Left cardiac atrium (tissue), 4 donors: ENCODE results near the gene ZNF532. TPM values are rescaled to one million over a fixed set of nuclear protein-coding genes. Genes with fewer than 3 reads are reported as not detected.

Experiments
- ATAC-seq, 2 donors: fragments of 200-7000 bp; cut with Tn5 transposase; one replicate each; pipeline ENCODE4 v1.9.1; 2020; ENCODE audit warnings: mild to moderate bottlenecking in 2 of 2, moderate library complexity in 2 of 2
- DNase-seq: peaks from one replicate; pipeline ENCODE4 v3.0.0-alpha.2; 2020
- intact Hi-C, 2 donors: fragments of 100-400 bp; cut with DNase I; formaldehyde crosslinking; loops; one replicate each; pipeline versions ENCODE4 v1.14.1 to v1.15.1; 2022 to 2023
- total RNA-seq, 2 donors: library from RNA; stranded (reverse); fragmentation: NEBNext Ultra II Directional; extraction: Animal tissue kit (Norgen Biotek cat#: 25700); gene quantifications; one replicate each; pipeline ENCODE4 v1.2.1, GENCODE V29; 2021
- donor health status: DM: no; HTN: yes; CAD: no.
- donor health status: DM: no; HTN: yes; CAD: no; lungs with severe emphysema.
- donor health status: DM: yes; HTN: yes; CAD: no.
- donor health status: Dilated cardiomyopathy.

Gene ZNF532
- total RNA-seq, 2 donors from 2014 or later, result 56.8 to 57.9 TPM

- ATAC-seq (no peak), DNase-seq (no peak)
- intact Hi-C loops, result loop anchor here (5.0 to 10.0 kb wide), 3 partner anchors 129 to 197 kb away; no protein-coding TSS in a partner anchor
Measured at GRCh38 chr18:58865701-58866065, 1.0 kb downstream of the ZNF532 start.

DNA sequence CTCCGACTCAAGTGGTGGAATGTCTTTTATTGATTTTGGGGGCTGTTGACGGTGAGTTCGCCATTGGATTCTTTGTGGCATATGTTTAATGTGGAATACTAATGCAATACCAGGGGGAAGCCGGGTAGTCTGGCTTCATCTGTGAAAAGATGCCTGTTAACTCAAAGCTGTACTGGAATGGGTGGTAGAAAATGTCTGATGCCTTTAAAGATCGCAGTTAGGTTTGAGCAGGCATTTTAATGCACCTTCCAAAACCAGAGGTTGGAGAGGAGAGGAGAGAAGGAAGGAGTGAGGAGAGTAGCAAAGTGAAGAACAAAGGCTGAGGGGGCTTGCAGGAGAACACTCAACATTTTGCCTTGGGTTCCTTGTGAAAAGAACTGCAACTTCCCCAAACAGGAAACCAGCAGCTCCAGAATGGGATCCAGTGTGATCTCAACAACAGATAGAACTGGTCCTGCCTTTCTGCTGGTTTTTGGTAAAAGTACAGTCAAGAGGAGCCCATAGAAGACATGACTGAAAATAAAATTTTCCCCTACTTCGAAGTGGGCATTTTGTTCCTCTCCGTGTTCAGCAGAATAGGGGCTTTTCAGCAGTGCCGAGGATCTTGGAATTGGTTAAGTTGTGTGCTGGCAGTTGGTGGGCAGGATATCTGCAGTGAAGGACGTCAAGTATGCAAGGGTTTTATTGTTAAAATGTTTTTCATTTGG is 1.5 kb downstream of the ZNF532 start:
- DNase-seq, result no peak
- no peak for ATAC-seq
- intact Hi-C loops, result loop anchor here (5.0 to 10.0 kb wide), 3 partner anchors 129 to 196 kb away; no protein-coding TSS in a partner anchor

GRCh38 chr18:58866773-58867150 is 2.1 kb downstream of the ZNF532 start:
- ATAC-seq (no peak), DNase-seq (no peak)
- intact Hi-C loops, result loop anchor here (5.0 to 10.0 kb wide), 3 partner anchors 128 to 196 kb away; no protein-coding TSS in a partner anchor

- ATAC-seq (peak in 1 of 2 donors; percentile 2), DNase-seq (no peak)
- intact Hi-C loops, result loop anchor here (5.0 to 10.0 kb wide), 3 partner anchors 127 to 195 kb away; no protein-coding TSS in a partner anchor
Measured at GRCh38 chr18:58867281-58867961, 2.7 kb downstream of the ZNF532 start.

DNA sequence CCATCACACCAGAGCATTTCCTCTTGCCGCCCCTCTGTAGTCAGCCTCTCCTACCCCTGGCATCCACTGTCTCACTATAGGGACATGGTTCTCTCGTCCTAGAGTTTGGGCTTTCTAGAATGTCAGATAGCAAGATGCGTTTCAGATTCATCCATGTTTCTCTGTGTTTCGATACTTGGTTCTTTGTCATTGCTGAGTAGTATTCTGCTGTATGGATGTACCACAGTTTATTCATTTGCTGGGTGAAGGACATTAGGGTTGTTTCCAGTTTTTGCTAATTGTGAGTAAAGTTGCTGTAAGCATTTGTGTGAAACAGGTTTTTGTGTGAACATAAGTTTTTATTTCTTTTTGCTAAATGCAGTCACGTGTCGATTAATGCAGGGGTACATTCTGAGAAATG is 3.8 kb downstream of the ZNF532 start:
- intact Hi-C loops, result loop anchor here (5.0 to 10.0 kb wide), 3 partner anchors 126 to 194 kb away; no protein-coding TSS in a partner anchor
- DNase-seq (no peak), ATAC-seq (no peak)

GRCh38 chr18:58870130-58870529 is 5.5 kb downstream of the ZNF532 start:
- intact Hi-C loops, result no loop called here
- ATAC-seq (peak in 1 of 2 donors; percentile 20), DNase-seq (no peak)

DNA sequence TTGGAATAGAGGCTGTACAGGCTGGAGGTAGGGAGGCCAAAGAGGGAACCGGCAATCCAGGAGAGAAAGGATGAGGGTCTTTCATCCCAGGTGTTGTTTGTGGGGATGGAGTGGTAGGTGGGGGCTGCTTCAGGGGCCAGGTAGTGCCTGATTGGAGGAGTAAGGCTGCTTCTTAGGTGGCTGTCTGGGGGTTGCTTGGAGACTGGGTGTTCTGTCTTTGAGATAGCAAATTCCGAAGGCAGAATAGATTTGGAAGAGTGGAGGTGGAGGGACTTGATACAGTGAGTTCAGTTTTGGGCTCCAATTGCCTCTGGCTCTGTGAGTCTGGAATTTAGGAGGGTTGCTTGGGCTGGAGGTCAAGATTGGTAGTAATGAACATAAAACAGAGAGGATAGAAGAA is 5.9 kb downstream of the ZNF532 start:
- DNase-seq (no peak), ATAC-seq (no peak)
- intact Hi-C loops, result no loop called here

- ATAC-seq (no peak), DNase-seq (no peak)
- intact Hi-C loops, result no loop called here
Measured at GRCh38 chr18:58871514-58872420, 7.1 kb downstream of the ZNF532 start.

DNA sequence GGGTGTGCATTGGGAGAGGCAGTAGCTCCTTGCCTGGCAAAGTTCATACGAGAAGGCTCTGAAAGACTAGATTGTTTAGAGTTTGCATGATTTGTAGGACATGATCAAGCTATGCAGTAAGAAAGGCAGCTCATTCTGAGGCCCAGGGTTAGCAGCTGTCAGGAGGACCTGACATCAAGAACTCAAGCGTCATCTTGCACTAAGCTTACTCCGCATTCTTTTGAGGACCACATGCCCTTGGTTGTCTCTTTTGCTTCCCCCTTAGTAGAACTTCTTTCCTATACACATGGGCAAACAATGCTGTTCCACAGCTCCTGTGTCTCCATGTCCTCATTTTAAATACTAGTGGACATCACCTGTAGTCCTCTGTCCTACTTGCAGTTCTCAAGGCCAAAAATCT is 14.0 kb downstream of the ZNF532 start:
- intact Hi-C loops, result no loop called here
- ATAC-seq (no peak), DNase-seq (no peak)

GRCh38 chr18:58881477-58881876 is 16.8 kb downstream of the ZNF532 start:
- intact Hi-C loops, result no loop called here
- no peak for DNase-seq
- ATAC-seq, result no peak

DNA sequence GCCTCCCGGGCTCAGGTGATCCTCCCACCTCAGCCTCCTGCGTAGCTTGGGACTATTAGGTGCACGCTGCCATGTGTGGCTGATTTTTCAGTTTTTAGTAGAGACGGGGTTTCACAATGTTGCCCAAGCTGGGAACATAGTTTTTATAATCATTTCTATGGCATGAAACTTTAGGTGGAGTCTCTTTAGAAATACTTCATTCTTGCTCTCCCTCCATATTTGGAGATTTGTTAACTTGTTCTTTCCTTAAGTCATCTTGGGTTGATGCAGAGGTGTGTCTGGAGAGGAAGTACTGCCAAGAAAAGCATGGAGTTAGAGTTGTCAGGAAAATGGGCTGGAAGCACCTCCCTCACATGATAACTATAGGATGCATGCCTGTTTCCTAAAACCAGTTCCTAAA is 17.4 kb downstream of the ZNF532 start:
- intact Hi-C loops, result no loop called here
- peak in 1 of 2 donors; percentile 27 for ATAC-seq

DNA sequence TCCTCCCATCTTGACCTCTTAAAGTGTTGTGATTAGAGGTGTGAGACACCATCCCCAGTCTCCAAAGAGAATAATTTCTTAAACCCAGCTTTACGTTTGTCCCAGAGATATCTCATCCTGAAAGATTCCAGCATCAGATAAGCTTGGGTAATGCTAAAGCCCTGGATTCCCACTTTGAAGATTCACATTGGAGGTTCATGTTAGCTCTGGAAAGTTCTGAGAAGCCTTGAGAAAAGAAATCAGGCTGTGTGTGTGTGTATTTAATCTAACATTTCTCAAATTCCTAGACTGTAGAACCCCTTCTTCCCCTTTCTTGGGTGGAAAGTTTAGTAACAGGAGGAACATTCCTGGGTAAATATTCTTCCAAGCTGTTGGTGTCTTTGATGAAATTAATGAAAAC is 18.0 kb downstream of the ZNF532 start:
- intact Hi-C loops, result no loop called here
- no peak for DNase-seq
- ATAC-seq, result no peak

More for the DNA sequence above, 17.4 kb downstream of the ZNF532 start:
- no peak for DNase-seq

DNA sequence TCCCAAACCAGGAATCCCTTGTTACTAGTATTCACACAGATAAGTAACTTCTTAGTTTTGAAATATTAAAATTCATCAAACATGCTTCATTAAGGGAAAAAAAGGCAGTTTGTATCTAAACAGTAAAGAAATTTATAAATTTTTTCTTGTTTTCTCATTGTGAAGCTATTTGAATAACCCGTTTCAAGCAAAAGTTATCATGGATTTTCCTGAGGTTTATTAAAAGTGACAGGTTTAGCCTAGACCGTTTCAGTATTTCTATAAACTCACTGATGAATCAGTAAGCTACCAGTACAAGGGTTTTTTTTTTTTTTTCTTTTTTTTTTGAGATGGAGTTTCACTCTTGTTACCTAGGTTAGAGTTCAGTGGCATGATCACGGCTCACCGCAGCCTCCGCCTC is 20.0 kb downstream of the ZNF532 start:
- ATAC-seq (no peak), DNase-seq (no peak)
- intact Hi-C loops, result no loop called here

GRCh38 chr18:58886431-58886830 is 21.8 kb downstream of the ZNF532 start:
- no peak for ATAC-seq
- no peak for DNase-seq
- intact Hi-C loops, result no loop called here

- peak; percentile 34 to 57 for ATAC-seq
- DNase-seq, result no peak
Measured at GRCh38 chr18:58886864-58887612, 22.4 kb downstream of the ZNF532 start.

GRCh38 chr18:58887613-58887963 is 22.9 kb downstream of the ZNF532 start:
- intact Hi-C loops, result no loop called here
- ATAC-seq (peak; percentile 85 to 93), DNase-seq (peak; percentile 80)

More at GRCh38 chr18:58886864-58887612, 22.4 kb downstream of the ZNF532 start:
- intact Hi-C loops, result no loop called here

GRCh38 chr18:58891776-58892175 is 27.1 kb downstream of the ZNF532 start:
- intact Hi-C loops, result no loop called here
- ATAC-seq, result no peak
- no peak for DNase-seq

- no peak for DNase-seq
- ATAC-seq, result no peak
- intact Hi-C loops, result no loop called here
Measured at GRCh38 chr18:58892488-58892887, 27.8 kb downstream of the ZNF532 start.
